ENCODE data around the gene DOK5.
"Not testable (repeated sequence)": the region's sequence is repeated elsewhere in the genome, so short reads cannot be mapped to it uniquely, and the experiment has no call there.

DOK5 gene

DNA sequence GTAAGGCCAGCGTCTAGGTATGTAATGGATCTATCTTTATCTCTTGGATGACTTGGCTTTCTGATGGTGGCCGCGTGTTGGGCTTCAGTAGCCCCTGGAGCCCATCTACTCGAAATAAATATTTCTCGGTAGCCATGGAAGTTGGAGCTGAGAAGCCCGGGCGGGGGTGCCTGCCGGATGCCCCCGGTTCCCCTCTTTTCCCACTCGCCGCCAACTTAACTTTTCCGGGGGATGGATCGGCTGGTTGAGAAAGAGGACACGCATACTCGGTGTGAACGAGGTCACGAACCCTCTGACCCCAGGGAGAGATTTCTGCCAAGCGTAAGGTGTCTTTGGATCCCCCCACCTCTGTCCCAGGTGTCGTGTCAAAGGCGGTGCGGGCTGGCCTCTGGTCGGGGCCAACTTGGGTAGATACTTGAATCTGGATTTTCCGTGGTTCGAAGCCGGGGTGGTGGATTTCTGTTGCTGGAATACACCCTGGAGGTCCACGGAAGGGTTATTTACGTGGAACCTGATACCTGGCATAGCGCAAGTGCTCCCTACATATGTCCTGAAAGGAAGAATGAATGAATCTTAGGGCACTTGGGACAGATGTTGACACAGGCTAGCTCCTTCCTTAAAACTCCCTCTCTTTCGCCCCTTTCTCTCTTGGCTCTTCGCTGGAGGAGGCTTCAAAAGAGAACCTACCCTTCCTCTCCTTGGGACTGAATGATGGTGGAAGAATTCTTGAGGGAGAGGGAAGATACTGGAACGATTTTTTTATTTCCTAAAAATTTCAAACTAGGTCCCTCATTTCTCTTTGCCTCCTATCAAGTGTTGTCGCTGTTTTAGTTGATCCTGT is 996 bp downstream of the DOK5 start:
- Histone ChIP-seq H3K9ac (ENCODE audit: low read depth, low read length) (no peak overlapping the region), H3K4me3 (ENCODE audit: low read depth in 1 of 2, low read length in 2 of 2) (no peak overlapping the region)
- no peak for ATAC-seq (ENCODE audit: insufficient read depth, low read depth)

GRCh38 chr20:54477191-54477955 is 2.0 kb downstream of the DOK5 start:
- H4K20me1 ChIP-seq (ENCODE audit: insufficient read depth, low read length), result no peaks in the 10 kb centered on the region
- DNase-seq (no peak), ATAC-seq (ENCODE audit: insufficient read depth, low read depth) (no peak)
- no peaks in the 10 kb centered on the region for H3K36me3 ChIP-seq (ENCODE audit: insufficient read depth, low read length)
- no peak overlapping the region for H3K4me2 ChIP-seq (ENCODE audit: insufficient read depth, low read length)
- H3K27me3 ChIP-seq (ENCODE audit: insufficient read depth, low read length, poor library complexity), result peaks cover 7% of the 10 kb centered on the region
- no peak overlapping the region for H3K9ac ChIP-seq (ENCODE audit: low read depth, low read length)
- no peaks in the 10 kb centered on the region for H3K4me1 ChIP-seq (ENCODE audit: insufficient read depth, low read length)
- H2AFZ ChIP-seq (ENCODE audit: low read depth, low read length), result no peak overlapping the region
- no peaks in the 10 kb centered on the region for H3K9me3 ChIP-seq (ENCODE audit: insufficient read depth, low read length, severe bottlenecking)
- no peak overlapping the region for H3K27ac ChIP-seq (ENCODE audit: low read length)
- no peak for TF ChIP-seq EZH2 (IDR thresholded peaks at IDR 0.05; ENCODE audit: borderline replicate concordance, low read depth, low read length, severe bottlenecking)
- TF ChIP-seq, protein P1, sequence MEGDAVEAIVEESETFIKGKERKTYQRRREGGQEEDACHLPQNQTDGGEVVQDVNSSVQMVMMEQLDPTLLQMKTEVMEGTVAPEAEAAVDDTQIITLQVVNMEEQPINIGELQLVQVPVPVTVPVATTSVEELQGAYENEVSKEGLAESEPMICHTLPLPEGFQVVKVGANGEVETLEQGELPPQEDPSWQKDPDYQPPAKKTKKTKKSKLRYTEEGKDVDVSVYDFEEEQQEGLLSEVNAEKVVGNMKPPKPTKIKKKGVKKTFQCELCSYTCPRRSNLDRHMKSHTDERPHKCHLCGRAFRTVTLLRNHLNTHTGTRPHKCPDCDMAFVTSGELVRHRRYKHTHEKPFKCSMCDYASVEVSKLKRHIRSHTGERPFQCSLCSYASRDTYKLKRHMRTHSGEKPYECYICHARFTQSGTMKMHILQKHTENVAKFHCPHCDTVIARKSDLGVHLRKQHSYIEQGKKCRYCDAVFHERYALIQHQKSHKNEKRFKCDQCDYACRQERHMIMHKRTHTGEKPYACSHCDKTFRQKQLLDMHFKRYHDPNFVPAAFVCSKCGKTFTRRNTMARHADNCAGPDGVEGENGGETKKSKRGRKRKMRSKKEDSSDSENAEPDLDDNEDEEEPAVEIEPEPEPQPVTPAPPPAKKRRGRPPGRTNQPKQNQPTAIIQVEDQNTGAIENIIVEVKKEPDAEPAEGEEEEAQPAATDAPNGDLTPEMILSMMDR (IDR thresholded peaks at IDR 0.05; ENCODE audit: borderline replicate concordance, extremely low read depth, low read length, poor library complexity, severe bottlenecking), result no peak
- no peak overlapping the region for H3K4me3 ChIP-seq (ENCODE audit: low read depth in 1 of 2, low read length in 2 of 2)
- no peaks in the 10 kb centered on the region for H3K79me2 ChIP-seq (ENCODE audit: insufficient read depth, low read length)

More for the DNA sequence above, 996 bp downstream of the DOK5 start:
- Histone ChIP-seq H4K20me1 (ENCODE audit: insufficient read depth, low read length) (no peaks in the 10 kb centered on the region), H3K27ac (ENCODE audit: low read length) (no peak overlapping the region), H3K36me3 (ENCODE audit: insufficient read depth, low read length) (no peaks in the 10 kb centered on the region), H3K4me1 (ENCODE audit: insufficient read depth, low read length) (no peaks in the 10 kb centered on the region), H3K9me3 (ENCODE audit: insufficient read depth, low read length, severe bottlenecking) (no peaks in the 10 kb centered on the region), H2AFZ (ENCODE audit: low read depth, low read length) (no peak overlapping the region), H3K79me2 (ENCODE audit: insufficient read depth, low read length) (no peaks in the 10 kb centered on the region), H3K4me2 (ENCODE audit: insufficient read depth, low read length) (no peak overlapping the region), H3K27me3 (ENCODE audit: insufficient read depth, low read length, poor library complexity) (peaks cover 7% of the 10 kb centered on the region)
- no peak for TF ChIP-seq EZH2 (IDR thresholded peaks at IDR 0.05; ENCODE audit: borderline replicate concordance, low read depth, low read length, severe bottlenecking)
- TF ChIP-seq, protein P1 (IDR thresholded peaks at IDR 0.05; ENCODE audit: borderline replicate concordance, extremely low read depth, low read length, poor library complexity, severe bottlenecking), result no peak
- no peak for DNase-seq

GRCh38 chr20:54479138-54479906 is 3.9 kb downstream of the DOK5 start:
- H3K27me3 ChIP-seq (ENCODE audit: insufficient read depth, low read length, poor library complexity), result peaks cover 7% of the 10 kb centered on the region
- H2AFZ ChIP-seq (ENCODE audit: low read depth, low read length), result no peak overlapping the region
- no peak for ATAC-seq (ENCODE audit: insufficient read depth, low read depth)
- H3K79me2 ChIP-seq (ENCODE audit: insufficient read depth, low read length), result no peaks in the 10 kb centered on the region
- H3K4me2 ChIP-seq (ENCODE audit: insufficient read depth, low read length), result no peak overlapping the region
- TF ChIP-seq, protein P1 (IDR thresholded peaks at IDR 0.05; ENCODE audit: borderline replicate concordance, extremely low read depth, low read length, poor library complexity, severe bottlenecking), result peak; percentile 37
- TF ChIP-seq EZH2 (IDR thresholded peaks at IDR 0.05; ENCODE audit: borderline replicate concordance, low read depth, low read length, severe bottlenecking), result no peak
- H3K4me1 ChIP-seq (ENCODE audit: insufficient read depth, low read length), result no peaks in the 10 kb centered on the region
- no peak overlapping the region for H3K4me3 ChIP-seq (ENCODE audit: low read depth in 1 of 2, low read length in 2 of 2)
- H4K20me1 ChIP-seq (ENCODE audit: insufficient read depth, low read length), result no peaks in the 10 kb centered on the region
- no peak overlapping the region for H3K27ac ChIP-seq (ENCODE audit: low read length)
- H3K9me3 ChIP-seq (ENCODE audit: insufficient read depth, low read length, severe bottlenecking), result no peaks in the 10 kb centered on the region
- DNase-seq, result no peak
- no peaks in the 10 kb centered on the region for H3K36me3 ChIP-seq (ENCODE audit: insufficient read depth, low read length)
- H3K9ac ChIP-seq (ENCODE audit: low read depth, low read length), result no peak overlapping the region

- not testable (repeated sequence) for ATAC-seq (ENCODE audit: insufficient read depth, low read depth); H3K36me3 ChIP-seq (ENCODE audit: insufficient read depth, low read length); H3K9ac ChIP-seq (ENCODE audit: low read depth, low read length); H3K4me1 ChIP-seq (ENCODE audit: insufficient read depth, low read length); H3K79me2 ChIP-seq (ENCODE audit: insufficient read depth, low read length); H2AFZ ChIP-seq (ENCODE audit: low read depth, low read length); H3K4me3 ChIP-seq (ENCODE audit: low read depth in 1 of 2, low read length in 2 of 2); DNase-seq; H3K27me3 ChIP-seq (ENCODE audit: insufficient read depth, low read length, poor library complexity); H3K27ac ChIP-seq (ENCODE audit: low read length); H4K20me1 ChIP-seq (ENCODE audit: insufficient read depth, low read length); H3K4me2 ChIP-seq (ENCODE audit: insufficient read depth, low read length); H3K9me3 ChIP-seq (ENCODE audit: insufficient read depth, low read length, severe bottlenecking)
These were observed 4.5 kb downstream of the DOK5 start for GRCh38 chr20:54479937-54480336.
